ENCODE data around the gene HTR7. TPM values are rescaled to one million over a fixed set of nuclear protein-coding genes. Genes with fewer than 3 reads are reported as not detected.

HTR7 gene
- total RNA-seq, 1 donor from 2014 or later: 0.24 TPM

GRCh38 chr10:90849956-90850749 lies 7.7 kb downstream of the HTR7 start:
- Mint-ChIP-seq H3K9me3 (ENCODE audit: unreplicated experiment) (peaks cover 19% of the 10 kb centered on the region), H3K4me3 (ENCODE audit: unreplicated experiment) (no peak overlapping the region), H3K4me1 (ENCODE audit: unreplicated experiment) (no peaks in the 10 kb centered on the region), H3K27ac (ENCODE audit: unreplicated experiment) (no peak overlapping the region), H3K36me3 (ENCODE audit: unreplicated experiment) (peaks cover 7% of the 10 kb centered on the region), H3K27me3 (ENCODE audit: unreplicated experiment) (peaks cover 6% of the 10 kb centered on the region)
- no peak for TF ChIP-seq CTCF (IDR thresholded peaks at IDR 0.05)
- DNase-seq (ENCODE audit: extremely low spot score, unreplicated experiment): no peak

GRCh38 chr10:90847436-90847835 lies 10.4 kb downstream of the HTR7 start:
- H3K36me3 Mint-ChIP-seq (ENCODE audit: unreplicated experiment): peaks cover 7% of the 10 kb centered on the region
- H3K27ac Mint-ChIP-seq (ENCODE audit: unreplicated experiment): no peak overlapping the region
- TF ChIP-seq CTCF (IDR thresholded peaks at IDR 0.05): no peak
- H3K27me3 Mint-ChIP-seq (ENCODE audit: unreplicated experiment): peaks cover 6% of the 10 kb centered on the region
- no peaks in the 10 kb centered on the region for H3K4me1 Mint-ChIP-seq (ENCODE audit: unreplicated experiment)
- DNase-seq (ENCODE audit: extremely low spot score, unreplicated experiment): no peak
- H3K9me3 Mint-ChIP-seq (ENCODE audit: unreplicated experiment): peaks cover 17% of the 10 kb centered on the region
- H3K4me3 Mint-ChIP-seq (ENCODE audit: unreplicated experiment): no peak overlapping the region

- Mint-ChIP-seq H3K36me3 (ENCODE audit: unreplicated experiment) (peaks cover 6% of the 10 kb centered on the region), H3K4me1 (ENCODE audit: unreplicated experiment) (no peaks in the 10 kb centered on the region), H3K4me3 (ENCODE audit: unreplicated experiment) (no peak overlapping the region), H3K9me3 (ENCODE audit: unreplicated experiment) (peaks cover 12% of the 10 kb centered on the region), H3K27me3 (ENCODE audit: unreplicated experiment) (peaks cover 6% of the 10 kb centered on the region), H3K27ac (ENCODE audit: unreplicated experiment) (no peak overlapping the region)
- DNase-seq (ENCODE audit: extremely low spot score, unreplicated experiment): no peak
- TF ChIP-seq CTCF (IDR thresholded peaks at IDR 0.05): no peak
Measured at GRCh38 chr10:90846746-90847145, 11.1 kb downstream of the HTR7 start.

GRCh38 chr10:90845726-90846125 lies 12.1 kb downstream of the HTR7 start:
- H3K4me1 Mint-ChIP-seq (ENCODE audit: unreplicated experiment): no peaks in the 10 kb centered on the region
- H3K27me3 Mint-ChIP-seq (ENCODE audit: unreplicated experiment): peaks cover 6% of the 10 kb centered on the region
- no peak for DNase-seq (ENCODE audit: extremely low spot score, unreplicated experiment)
- H3K9me3 Mint-ChIP-seq (ENCODE audit: unreplicated experiment): peaks cover 6% of the 10 kb centered on the region
- H3K36me3 Mint-ChIP-seq (ENCODE audit: unreplicated experiment): peaks cover 5% of the 10 kb centered on the region
- H3K27ac Mint-ChIP-seq (ENCODE audit: unreplicated experiment): no peak overlapping the region
- TF ChIP-seq CTCF (IDR thresholded peaks at IDR 0.05): no peak
- no peak overlapping the region for H3K4me3 Mint-ChIP-seq (ENCODE audit: unreplicated experiment)

- Mint-ChIP-seq H3K4me1 (ENCODE audit: unreplicated experiment) (no peaks in the 10 kb centered on the region), H3K27ac (ENCODE audit: unreplicated experiment) (no peak overlapping the region), H3K9me3 (ENCODE audit: unreplicated experiment) (no peaks in the 10 kb centered on the region), H3K36me3 (ENCODE audit: unreplicated experiment) (no peaks in the 10 kb centered on the region), H3K4me3 (ENCODE audit: unreplicated experiment) (no peak overlapping the region), H3K27me3 (ENCODE audit: unreplicated experiment) (peaks cover 6% of the 10 kb centered on the region)
- no peak for DNase-seq (ENCODE audit: extremely low spot score, unreplicated experiment)
- TF ChIP-seq CTCF (IDR thresholded peaks at IDR 0.05): no peak
Measured at GRCh38 chr10:90842725-90843124, 15.1 kb downstream of the HTR7 start.
